SH-SY5Y (cell line): ENCODE results near the gene ENTPD2.

ENCODE experiments used
- GATA2 ChIP-seq: IDR thresholded peaks from 2 replicates; pipeline ENCODE4 v1.6.1; 2011; ENCODE audit warnings: mild to moderate bottlenecking, low read depth, low read length
- GATA3 ChIP-seq: IDR thresholded peaks from 2 replicates; pipeline ENCODE4 v1.6.1; 2011; ENCODE audit warnings: low read depth, mild to moderate bottlenecking, low read length, moderate library complexity

GRCh38 chr9:137064027-137064879 lies 10.4 kb upstream of the ENTPD2 start:
- TF ChIP-seq GATA3: no peak
- TF ChIP-seq GATA2: no peak
